A673 (cell line): ENCODE data around the gene ELL.

Experiments
- EZH2 ChIP-seq: fragments of 200-600 bp; sonication (generic); IDR thresholded peaks from 2 replicates; pipeline ENCODE4 v1.6.1; 2017; ENCODE audit warnings: borderline replicate concordance, low read depth, mild to moderate bottlenecking, mixed read lengths, antibody characterized with exemption, low read length; ENCODE audit not compliant: poor library complexity, severe bottlenecking
- TF ChIP-seq, protein P1 (sequence below): fragments of 300-800, 200-600 bp; sonication (generic); conservative IDR thresholded peaks from 2 replicates; pipeline ENCODE4 v1.5.1; 2017; ENCODE audit warnings: low read depth, mild to moderate bottlenecking, antibody characterized with exemption, low read length, moderate library complexity, mixed read lengths

DNA sequence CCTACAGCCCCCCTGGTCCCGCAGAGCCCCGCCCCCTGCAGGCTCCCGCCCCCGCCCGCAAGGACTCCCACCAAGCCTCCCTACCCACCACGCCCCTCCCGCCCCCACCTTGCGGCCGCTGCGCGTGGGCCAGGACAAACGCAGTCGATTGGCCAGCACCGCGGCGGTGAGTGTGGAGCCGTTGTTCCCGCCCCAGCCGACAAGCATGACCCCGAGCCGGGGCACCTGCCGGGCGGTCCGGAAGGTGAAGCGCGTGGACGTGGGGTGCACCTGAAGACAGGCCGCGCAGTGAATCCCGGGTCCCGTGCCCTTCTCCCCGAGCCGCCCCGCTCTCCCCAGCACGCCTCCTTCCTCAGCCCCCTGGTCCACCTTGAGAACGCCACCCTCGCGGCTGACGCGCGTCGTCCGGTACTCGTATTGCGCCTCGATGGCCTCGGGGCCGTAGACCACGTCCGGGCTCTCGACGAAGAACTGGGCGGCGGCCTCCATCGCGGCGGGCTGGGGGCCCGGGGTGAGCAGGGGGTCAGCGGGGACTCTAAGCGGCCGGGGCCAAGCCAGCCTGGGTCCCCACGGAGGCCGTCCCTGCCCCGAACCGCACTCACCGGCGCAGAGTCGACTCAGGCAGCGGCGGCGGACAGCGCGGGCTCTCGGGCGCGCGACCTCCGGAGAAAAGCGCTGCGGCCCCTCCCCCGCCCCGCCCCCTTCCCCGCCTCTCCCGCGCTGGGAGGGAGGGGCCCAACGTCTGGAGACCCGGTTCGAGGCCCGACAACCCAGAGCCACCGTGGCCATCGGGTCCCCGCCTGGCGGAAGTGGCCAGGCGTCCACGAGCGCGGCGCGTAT lies 84.2 kb downstream of the ELL start, which contains the start of gene ISYNA1:
- TF ChIP-seq, protein P1, sequence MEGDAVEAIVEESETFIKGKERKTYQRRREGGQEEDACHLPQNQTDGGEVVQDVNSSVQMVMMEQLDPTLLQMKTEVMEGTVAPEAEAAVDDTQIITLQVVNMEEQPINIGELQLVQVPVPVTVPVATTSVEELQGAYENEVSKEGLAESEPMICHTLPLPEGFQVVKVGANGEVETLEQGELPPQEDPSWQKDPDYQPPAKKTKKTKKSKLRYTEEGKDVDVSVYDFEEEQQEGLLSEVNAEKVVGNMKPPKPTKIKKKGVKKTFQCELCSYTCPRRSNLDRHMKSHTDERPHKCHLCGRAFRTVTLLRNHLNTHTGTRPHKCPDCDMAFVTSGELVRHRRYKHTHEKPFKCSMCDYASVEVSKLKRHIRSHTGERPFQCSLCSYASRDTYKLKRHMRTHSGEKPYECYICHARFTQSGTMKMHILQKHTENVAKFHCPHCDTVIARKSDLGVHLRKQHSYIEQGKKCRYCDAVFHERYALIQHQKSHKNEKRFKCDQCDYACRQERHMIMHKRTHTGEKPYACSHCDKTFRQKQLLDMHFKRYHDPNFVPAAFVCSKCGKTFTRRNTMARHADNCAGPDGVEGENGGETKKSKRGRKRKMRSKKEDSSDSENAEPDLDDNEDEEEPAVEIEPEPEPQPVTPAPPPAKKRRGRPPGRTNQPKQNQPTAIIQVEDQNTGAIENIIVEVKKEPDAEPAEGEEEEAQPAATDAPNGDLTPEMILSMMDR = no peak
- no peak for TF ChIP-seq EZH2
